HEK293 (cell line): ENCODE measurements around the gene AFF1.

Source experiments
- CTCF ChIA-PET: fragments of 350-600 bp; formaldehyde crosslinking; extraction: SDS; loops from one replicate; lab custom pipeline; 2021; ENCODE audit warnings: antibody characterized with exemption; lab: Yijun Ruan, JAX
- POLR2A ChIA-PET: fragments of 300-600 bp; formaldehyde crosslinking; extraction: SDS; loops from one replicate; lab custom pipeline; 2020; ENCODE audit warnings: antibody characterized with exemption, inconsistent platforms; lab: Yijun Ruan, JAX
- H3K27ac ChIP-seq: fragments of 200-500 bp; sonication (Bioruptor generic); 2 replicates; pipeline ENCODE4 v1.5.1; 2014; ENCODE audit warnings: low read depth, low read length, control low read depth, inconsistent platforms; ENCODE audit errors: extremely low read depth
- H3K36me3 ChIP-seq, 2 experiments: fragments of 200-500 bp in 1 of 2; sonication (Bioruptor generic) in 1 of 2; 1 replicate in 1 of 2; 2 replicates in 1 of 2; pipeline ENCODE4 v1.5.1; 2014 to 2017; ENCODE audit warnings: inconsistent platforms in 2 of 2, low read length in 2 of 2; ENCODE audit not compliant: control insufficient read depth in 2 of 2, insufficient read depth in 1 of 2
- H3K4me1 ChIP-seq: fragments of 200-500 bp; sonication (Bioruptor generic); 2 replicates; pipeline ENCODE4 v1.5.1; 2014; ENCODE audit warnings: mild to moderate bottlenecking, low read length, inconsistent platforms; ENCODE audit not compliant: control insufficient read depth, insufficient read depth
- H3K4me3 ChIP-seq: 2 replicates; pipeline ENCODE4 v1.5.1; 2011; ENCODE audit warnings: low read depth, mild to moderate bottlenecking, control low read depth, low read length, moderate library complexity
- H3K9me3 ChIP-seq: fragments of 200-500 bp; sonication (Bioruptor generic); 2 replicates; pipeline ENCODE4 v1.5.1; 2014; ENCODE audit warnings: low read depth, low read length, inconsistent platforms; ENCODE audit not compliant: control insufficient read depth, insufficient read depth
- INSM2 ChIP-seq: fragments of 450-650 bp; formaldehyde crosslinking; IDR thresholded peaks from 2 replicates; pipeline ENCODE4 v1.5.1; 2016; ENCODE audit warnings: missing biosample characterization, missing genetic modification characterization
- OSR2 ChIP-seq: fragments of 450-650 bp; formaldehyde crosslinking; IDR thresholded peaks from 2 replicates; pipeline ENCODE4 v1.5.1; 2016; ENCODE audit warnings: missing biosample characterization, missing genetic modification characterization
- ZBTB17 ChIP-seq: fragments of 450-650 bp; formaldehyde crosslinking; IDR thresholded peaks from 2 replicates; pipeline ENCODE4 v1.5.1; 2016; ENCODE audit warnings: missing biosample characterization, missing genetic modification characterization
- ZBTB20 ChIP-seq: fragments of 450-650 bp; formaldehyde crosslinking; IDR thresholded peaks from 2 replicates; pipeline ENCODE4 v1.5.1; 2016; ENCODE audit warnings: missing biosample characterization, missing genetic modification characterization
- ZNF114 ChIP-seq: fragments of 450-650 bp; formaldehyde crosslinking; IDR thresholded peaks from 2 replicates; pipeline ENCODE4 v1.5.0; 2017; ENCODE audit warnings: missing biosample characterization, missing genetic modification characterization
- ZNF184 ChIP-seq: fragments of 450-650 bp; IDR thresholded peaks from 2 replicates; pipeline ENCODE4 v1.5.1; 2018; ENCODE audit warnings: missing biosample characterization, mild to moderate bottlenecking, missing genetic modification characterization
- ZNF223 ChIP-seq: fragments of 450-650 bp; formaldehyde crosslinking; IDR thresholded peaks from 2 replicates; pipeline ENCODE4 v1.5.1; 2016; ENCODE audit warnings: missing biosample characterization, missing genetic modification characterization
- ZNF292 ChIP-seq: fragments of 450-650 bp; formaldehyde crosslinking; IDR thresholded peaks from 2 replicates; pipeline ENCODE4 v1.5.1; 2016; ENCODE audit warnings: low read depth, missing biosample characterization, missing genetic modification characterization, borderline replicate concordance
- ZNF311 ChIP-seq: fragments of 450-650 bp; formaldehyde crosslinking; IDR thresholded peaks from 2 replicates; pipeline ENCODE4 v1.5.1; 2017; ENCODE audit warnings: missing biosample characterization, missing genetic modification characterization, borderline replicate concordance
- ZNF366 ChIP-seq: fragments of 450-650 bp; formaldehyde crosslinking; conservative IDR thresholded peaks from 2 replicates; pipeline ENCODE4 v1.5.1; 2016; ENCODE audit warnings: missing biosample characterization, missing genetic modification characterization
- ZNF398 ChIP-seq: fragments of 450-650 bp; formaldehyde crosslinking; IDR thresholded peaks from 2 replicates; pipeline ENCODE4 v1.5.1; 2017; ENCODE audit warnings: missing biosample characterization, missing genetic modification characterization
- ZNF473 ChIP-seq: fragments of 450-650 bp; formaldehyde crosslinking; IDR thresholded peaks from 2 replicates; pipeline ENCODE4 v1.5.1; 2017; ENCODE audit warnings: missing biosample characterization, missing genetic modification characterization
- ZNF571 ChIP-seq: fragments of 450-650 bp; formaldehyde crosslinking; IDR thresholded peaks from 2 replicates; pipeline ENCODE4 v1.5.0; 2017; ENCODE audit warnings: missing biosample characterization, missing genetic modification characterization
- ZNF785 ChIP-seq: fragments of 450-650 bp; formaldehyde crosslinking; IDR thresholded peaks from 2 replicates; pipeline ENCODE4 v1.5.1; 2016; ENCODE audit warnings: missing biosample characterization, missing genetic modification characterization
- ZSCAN4 ChIP-seq: fragments of 450-650 bp; formaldehyde crosslinking; IDR thresholded peaks from 2 replicates; pipeline ENCODE4 v1.5.1; 2017; ENCODE audit warnings: missing biosample characterization, missing genetic modification characterization
- ZXDB ChIP-seq: fragments of 450-650 bp; formaldehyde crosslinking; IDR thresholded peaks from 2 replicates; pipeline ENCODE4 v1.5.1; 2016; ENCODE audit warnings: missing biosample characterization, missing genetic modification characterization
- TF ChIP-seq, protein P1 (sequence below): fragments of 450-650 bp; formaldehyde crosslinking; IDR thresholded peaks from 2 replicates; pipeline ENCODE4 v1.5.1; 2017; ENCODE audit warnings: missing biosample characterization, mild to moderate bottlenecking, missing genetic modification characterization, moderate library complexity
- TF ChIP-seq, protein P2 (sequence below): fragments of 450-650 bp; formaldehyde crosslinking; IDR thresholded peaks from 2 replicates; pipeline ENCODE4 v1.5.1; 2017; ENCODE audit warnings: missing biosample characterization, missing genetic modification characterization
- TF ChIP-seq, protein P3 (sequence below): fragments of 450-650 bp; formaldehyde crosslinking; IDR thresholded peaks from 2 replicates; pipeline ENCODE4 v1.5.0; 2017; ENCODE audit warnings: missing biosample characterization, missing genetic modification characterization, borderline replicate concordance
- TF ChIP-seq, protein P4 (sequence below): fragments of 450-650 bp; formaldehyde crosslinking; IDR thresholded peaks from 2 replicates; pipeline ENCODE4; 2016; ENCODE audit warnings: missing biosample characterization, missing genetic modification characterization
- TF ChIP-seq, protein P5 (sequence below): fragments of 450-650 bp; formaldehyde crosslinking; IDR thresholded peaks from 2 replicates; pipeline ENCODE4 v1.5.1; 2016; ENCODE audit warnings: missing biosample characterization, missing genetic modification characterization

Gene AFF1

DNA sequence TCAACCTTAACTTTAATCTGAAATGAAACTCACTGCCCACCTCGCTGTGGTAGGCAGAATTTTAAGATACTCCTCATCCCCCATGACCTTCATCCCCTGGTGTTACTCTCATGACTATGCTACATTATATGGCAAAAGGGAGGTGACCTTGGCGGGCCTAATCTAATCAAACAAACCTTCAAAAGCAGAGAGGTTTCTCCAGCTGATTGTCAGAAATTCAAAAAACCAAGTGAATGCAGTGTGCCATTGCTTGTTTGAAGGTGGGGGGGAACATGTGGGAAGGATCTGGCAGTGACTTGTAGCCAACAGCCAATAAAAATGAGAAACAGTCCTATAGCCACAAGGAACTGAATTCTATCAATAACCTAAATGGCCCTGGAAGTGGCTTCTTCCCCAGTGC, 237.1 kb downstream of the AFF1 start:
- Histone ChIP-seq H3K36me3 (peaks cover 3 to 21% of the 10 kb centered on the region in 2 experiments; a peak in 2 of 3 replicates), H3K4me3 (no peak overlapping the region), H3K4me1 (no peaks in the 10 kb centered on the region), H3K27ac (no peak overlapping the region), H3K9me3 (no peaks in the 10 kb centered on the region)
- TF ChIP-seq ZNF311 (tag by site-specific recombination) (no peak), ZNF223 (no peak), INSM2 (tag by site-specific recombination) (no peak), ZNF292 (tag by site-specific recombination) (no peak)
- TF ChIP-seq, protein P1, sequence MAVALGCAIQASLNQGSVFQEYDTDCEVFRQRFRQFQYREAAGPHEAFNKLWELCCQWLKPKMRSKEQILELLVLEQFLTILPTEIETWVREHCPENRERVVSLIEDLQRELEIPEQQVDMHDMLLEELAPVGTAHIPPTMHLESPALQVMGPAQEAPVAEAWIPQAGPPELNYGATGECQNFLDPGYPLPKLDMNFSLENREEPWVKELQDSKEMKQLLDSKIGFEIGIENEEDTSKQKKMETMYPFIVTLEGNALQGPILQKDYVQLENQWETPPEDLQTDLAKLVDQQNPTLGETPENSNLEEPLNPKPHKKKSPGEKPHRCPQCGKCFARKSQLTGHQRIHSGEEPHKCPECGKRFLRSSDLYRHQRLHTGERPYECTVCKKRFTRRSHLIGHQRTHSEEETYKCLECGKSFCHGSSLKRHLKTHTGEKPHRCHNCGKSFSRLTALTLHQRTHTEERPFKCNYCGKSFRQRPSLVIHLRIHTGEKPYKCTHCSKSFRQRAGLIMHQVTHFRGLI (tag by site-specific recombination) = no peak
- CTCF ChIA-PET = no interaction called here
- POLR2A ChIA-PET = no interaction called here

GRCh38 chr4:87174672-87175071, 239.9 kb downstream of the AFF1 start:
- POLR2A ChIA-PET = no interaction called here
- Histone ChIP-seq H3K9me3 (no peaks in the 10 kb centered on the region), H3K4me3 (no peak overlapping the region), H3K36me3 (peaks cover 0 to 16% of the 10 kb centered on the region in 2 experiments; a peak in 2 of 3 replicates), H3K27ac (no peak overlapping the region), H3K4me1 (no peaks in the 10 kb centered on the region)
- CTCF ChIA-PET = no interaction called here
- TF ChIP-seq OSR2 (no peak), ZNF571 (no peak), ZSCAN4 (tag by site-specific recombination) (no peak), ZNF785 (tag by site-specific recombination) (no peak), ZNF473 (no peak), ZNF114 (tag by site-specific recombination) (no peak), ZXDB (tag by site-specific recombination) (no peak), ZBTB20 (tag by site-specific recombination) (no peak), ZNF398 (tag by site-specific recombination) (no peak), ZNF366 (tag by site-specific recombination) (no peak), ZNF184 (tag by site-specific recombination) (no peak), ZNF223 (no peak), ZBTB17 (tag by site-specific recombination) (no peak)
- TF ChIP-seq, protein P2, sequence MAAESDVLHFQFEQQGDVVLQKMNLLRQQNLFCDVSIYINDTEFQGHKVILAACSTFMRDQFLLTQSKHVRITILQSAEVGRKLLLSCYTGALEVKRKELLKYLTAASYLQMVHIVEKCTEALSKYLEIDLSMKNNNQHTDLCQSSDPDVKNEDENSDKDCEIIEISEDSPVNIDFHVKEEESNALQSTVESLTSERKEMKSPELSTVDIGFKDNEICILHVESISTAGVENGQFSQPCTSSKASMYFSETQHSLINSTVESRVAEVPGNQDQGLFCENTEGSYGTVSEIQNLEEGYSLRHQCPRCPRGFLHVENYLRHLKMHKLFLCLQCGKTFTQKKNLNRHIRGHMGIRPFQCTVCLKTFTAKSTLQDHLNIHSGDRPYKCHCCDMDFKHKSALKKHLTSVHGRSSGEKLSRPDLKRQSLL (tag by site-specific recombination) = no peak
- TF ChIP-seq, protein P3, sequence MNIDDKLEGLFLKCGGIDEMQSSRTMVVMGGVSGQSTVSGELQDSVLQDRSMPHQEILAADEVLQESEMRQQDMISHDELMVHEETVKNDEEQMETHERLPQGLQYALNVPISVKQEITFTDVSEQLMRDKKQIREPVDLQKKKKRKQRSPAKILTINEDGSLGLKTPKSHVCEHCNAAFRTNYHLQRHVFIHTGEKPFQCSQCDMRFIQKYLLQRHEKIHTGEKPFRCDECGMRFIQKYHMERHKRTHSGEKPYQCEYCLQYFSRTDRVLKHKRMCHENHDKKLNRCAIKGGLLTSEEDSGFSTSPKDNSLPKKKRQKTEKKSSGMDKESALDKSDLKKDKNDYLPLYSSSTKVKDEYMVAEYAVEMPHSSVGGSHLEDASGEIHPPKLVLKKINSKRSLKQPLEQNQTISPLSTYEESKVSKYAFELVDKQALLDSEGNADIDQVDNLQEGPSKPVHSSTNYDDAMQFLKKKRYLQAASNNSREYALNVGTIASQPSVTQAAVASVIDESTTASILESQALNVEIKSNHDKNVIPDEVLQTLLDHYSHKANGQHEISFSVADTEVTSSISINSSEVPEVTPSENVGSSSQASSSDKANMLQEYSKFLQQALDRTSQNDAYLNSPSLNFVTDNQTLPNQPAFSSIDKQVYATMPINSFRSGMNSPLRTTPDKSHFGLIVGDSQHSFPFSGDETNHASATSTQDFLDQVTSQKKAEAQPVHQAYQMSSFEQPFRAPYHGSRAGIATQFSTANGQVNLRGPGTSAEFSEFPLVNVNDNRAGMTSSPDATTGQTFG (tag by site-specific recombination) = no peak
- TF ChIP-seq, protein P4, sequence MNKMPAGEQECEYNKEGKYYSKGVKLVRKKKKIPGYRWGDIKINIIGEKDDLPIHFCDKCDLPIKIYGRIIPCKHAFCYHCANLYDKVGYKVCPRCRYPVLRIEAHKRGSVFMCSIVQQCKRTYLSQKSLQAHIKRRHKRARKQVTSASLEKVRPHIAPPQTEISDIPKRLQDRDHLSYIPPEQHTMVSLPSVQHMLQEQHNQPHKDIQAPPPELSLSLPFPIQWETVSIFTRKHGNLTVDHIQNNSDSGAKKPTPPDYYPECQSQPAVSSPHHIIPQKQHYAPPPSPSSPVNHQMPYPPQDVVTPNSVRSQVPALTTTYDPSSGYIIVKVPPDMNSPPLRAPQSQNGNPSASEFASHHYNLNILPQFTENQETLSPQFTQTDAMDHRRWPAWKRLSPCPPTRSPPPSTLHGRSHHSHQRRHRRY (tag by site-specific recombination) = no peak
- TF ChIP-seq, protein P5, sequence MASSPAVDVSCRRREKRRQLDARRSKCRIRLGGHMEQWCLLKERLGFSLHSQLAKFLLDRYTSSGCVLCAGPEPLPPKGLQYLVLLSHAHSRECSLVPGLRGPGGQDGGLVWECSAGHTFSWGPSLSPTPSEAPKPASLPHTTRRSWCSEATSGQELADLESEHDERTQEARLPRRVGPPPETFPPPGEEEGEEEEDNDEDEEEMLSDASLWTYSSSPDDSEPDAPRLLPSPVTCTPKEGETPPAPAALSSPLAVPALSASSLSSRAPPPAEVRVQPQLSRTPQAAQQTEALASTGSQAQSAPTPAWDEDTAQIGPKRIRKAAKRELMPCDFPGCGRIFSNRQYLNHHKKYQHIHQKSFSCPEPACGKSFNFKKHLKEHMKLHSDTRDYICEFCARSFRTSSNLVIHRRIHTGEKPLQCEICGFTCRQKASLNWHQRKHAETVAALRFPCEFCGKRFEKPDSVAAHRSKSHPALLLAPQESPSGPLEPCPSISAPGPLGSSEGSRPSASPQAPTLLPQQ (tag by site-specific recombination) = no peak
